ENCODE measurements around the gene HTT-AS. TPM values are rescaled to one million over a fixed set of nuclear protein-coding genes. Genes with fewer than 3 reads are reported as not detected.

Gene HTT-AS
- total RNA-seq, 1 experiment from 2014 or later, result not detected

DNA sequence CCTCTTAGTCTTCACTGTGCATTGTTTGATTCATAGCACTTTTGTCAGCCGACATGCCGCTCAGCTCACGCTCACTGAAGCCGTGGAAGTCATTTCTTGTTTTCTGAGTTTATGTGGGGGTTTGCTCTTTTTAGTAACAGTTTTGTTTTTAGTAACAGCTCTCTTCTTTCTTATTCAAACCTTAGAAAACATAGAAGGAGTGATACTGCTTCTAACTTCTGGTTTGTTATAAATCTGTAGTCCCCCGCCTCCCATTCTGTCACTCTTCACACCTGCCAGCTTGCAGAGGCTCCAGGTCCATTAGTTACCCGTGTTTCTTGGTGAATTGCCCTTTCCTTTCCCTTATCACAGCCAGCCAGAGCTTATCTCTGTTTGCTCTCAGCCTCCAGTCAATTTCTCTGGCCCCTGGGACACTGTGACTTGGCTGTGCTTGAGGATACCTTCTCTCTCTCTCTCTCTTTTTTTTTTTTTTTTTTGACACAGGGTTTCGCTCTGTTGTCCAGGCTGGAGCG, 60.4 kb downstream of the HTT-AS start:
- no peak for DNase-seq

More for the DNA sequence above, 60.4 kb downstream of the HTT-AS start:
- Histone ChIP-seq H3K4me3 (ENCODE audit: insufficient read depth, low read depth, low read length) (no peak overlapping the region), H3K27me3 (ENCODE audit: control insufficient read depth, insufficient read depth, low read length) (no peaks in the 10 kb centered on the region), H3K36me3 (replicated peaks; ENCODE audit: control insufficient read depth, insufficient read depth, low read length) (no peaks in the 10 kb centered on the region)

Other genes with a start within 250 kb of the HTT-AS start
- gene ADD1, start 230.7 kb downstream of the HTT-AS start, total RNA-seq (2014; rRNA removed; shearing (Covaris generic)), result 201 and 224 TPM in 2 replicates
- gene NOP14, start 111.1 kb downstream of the HTT-AS start, total RNA-seq (2014; rRNA removed; shearing (Covaris generic)), result 17.3 and 19.2 TPM in 2 replicates
- 0.48 and 1.9 TPM in 2 replicates for gene GRK4, start 111.0 kb downstream of the HTT-AS start, total RNA-seq (2014; rRNA removed; shearing (Covaris generic))
- gene HTT, start 143 bp upstream of the HTT-AS start, total RNA-seq (2014; rRNA removed; shearing (Covaris generic)), result 24.4 and 31.5 TPM in 2 replicates
- 0.07 and 0.24 TPM in 2 replicates for gene MSANTD1, start 174.6 kb upstream of the HTT-AS start, total RNA-seq (2014; rRNA removed; shearing (Covaris generic))
- 18.7 and 19.7 TPM in 2 replicates for gene RGS12, start 218.5 kb upstream of the HTT-AS start, total RNA-seq (2014; rRNA removed; shearing (Covaris generic))